GM18508 (cell line): ENCODE results near the gene GLUD2.

ENCODE experiments used
- ATAC-seq: cut with Tn5 transposase; IDR thresholded peaks from one replicate; pipeline ENCODE4 v1.9.1; 2021; ENCODE audit warnings: moderate number of reproducible peaks; ENCODE audit not compliant: insufficient read depth, unreplicated experiment

The GLUD2 gene

GRCh38 chrX:121093011-121093410 is 45.6 kb downstream of the GLUD2 start:
- no peak for ATAC-seq
